Heart left ventricle (tissue), 13 donors: ENCODE measurements around the gene BTBD2.

Experiments used
- CTCF ChIP-seq, 12 donors: fragments of 200-600 bp; sonication (generic) in 4 of 12; IDR thresholded peaks; one replicate each; pipeline versions ENCODE4 v1.5.0 to v1.8.0; 2018 to 2022; ENCODE audit warnings: antibody characterized with exemption in 12 of 12, mild to moderate bottlenecking in 5 of 12
- POLR2A ChIP-seq, 2 donors: fragments of 450-650 bp; IDR thresholded peaks; one replicate each; pipeline ENCODE4 v1.6.1; 2017; ENCODE audit warnings: antibody characterized with exemption in 2 of 2, mild to moderate bottlenecking in 2 of 2, moderate library complexity in 2 of 2
- donor health status: ischemic (EF 13 %, LVEDD 7.1; RV severe dilation, severe dysfunction).
- donor health status: DM: no; HTN: yes; CAD: no.
- donor health status: DM: no; HTN: no; CAD: no.
- donor health status: ischemic (EF 25% LVEDD 6.9; RV normal size, moderate dysfunction).
- donor health status: ischemic (EF 25% LVEDD 5.7; RV mildly dilated, moderate dysfunction).
- donor health status: ischemic (EF 35%, LVEDD 5.7; RV mildly dilated, moderate dysfunction).
- donor health status: nonischemic (EF 11% LVEDD 7.7; RV severe dilation, severe dysfunction).
- donor health status: DM: yes; HTN: yes; CAD: no.
- donor health status: PGD.
- donor health status: ischemic (EF 29% LVEDD 5.4; RV normal size, mild dysfunction).
- donor health status: nonischemic (EF 23%, LVEDD 6.1; RV moderate dilation, normal function).

DNA sequence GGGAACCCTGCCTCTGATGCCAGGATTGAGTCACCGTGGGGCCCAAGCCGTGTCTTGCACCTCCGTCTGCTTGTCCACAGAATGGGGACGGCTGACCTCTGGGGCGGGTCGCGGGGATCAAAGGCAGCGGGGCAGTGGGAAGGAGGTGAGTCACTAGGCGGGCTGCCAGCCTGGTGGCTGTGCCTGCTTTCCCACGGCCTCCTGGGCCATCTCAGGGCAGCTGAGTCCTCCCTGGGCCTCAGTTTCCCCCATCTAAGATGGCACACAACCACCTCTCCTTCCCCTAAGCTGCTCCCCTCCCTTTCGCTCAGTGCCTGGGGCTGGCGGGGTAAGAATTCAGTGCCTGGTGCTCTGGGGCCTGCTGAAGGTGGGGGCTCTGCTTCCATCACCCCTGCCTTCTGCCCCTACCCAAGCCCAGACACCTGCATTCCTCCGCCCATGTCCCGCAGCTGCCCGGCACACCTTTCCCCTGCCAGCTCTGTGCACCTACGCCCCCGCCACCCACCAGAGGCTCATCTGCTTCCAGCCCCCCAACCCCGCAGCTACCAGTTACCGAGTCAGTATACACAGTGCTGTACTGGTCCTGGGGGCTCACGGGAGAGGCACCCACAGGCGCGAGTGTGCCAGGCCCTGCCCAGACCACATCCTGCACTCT is 32.1 kb upstream of the BTBD2 start:
- TF ChIP-seq CTCF (IDR thresholded peaks at IDR 0.05) = no peak
- no peak for TF ChIP-seq POLR2A (IDR thresholded peaks at IDR 0.05)
